HEK293 (cell line): ENCODE data around the gene TLE3.
"Not testable (repeated sequence)": the region's sequence is repeated elsewhere in the genome, so short reads cannot be mapped to it uniquely, and the experiment has no call there.

ENCODE experiments used
- CTCF ChIA-PET: fragments of 350-600 bp; formaldehyde crosslinking; extraction: SDS; loops from one replicate; lab custom pipeline; 2021; ENCODE audit warnings: antibody characterized with exemption; lab: Yijun Ruan, JAX
- POLR2A ChIA-PET: fragments of 300-600 bp; formaldehyde crosslinking; extraction: SDS; loops from one replicate; lab custom pipeline; 2020; ENCODE audit warnings: antibody characterized with exemption, inconsistent platforms; lab: Yijun Ruan, JAX
- H3K27ac ChIP-seq: fragments of 200-500 bp; sonication (Bioruptor generic); 2 replicates; pipeline ENCODE4 v1.5.1; 2014; ENCODE audit warnings: low read depth, low read length, control low read depth, inconsistent platforms; ENCODE audit errors: extremely low read depth
- H3K36me3 ChIP-seq, 2 experiments: fragments of 200-500 bp in 1 of 2; sonication (Bioruptor generic) in 1 of 2; 1 replicate in 1 of 2; 2 replicates in 1 of 2; pipeline ENCODE4 v1.5.1; 2014 to 2017; ENCODE audit warnings: inconsistent platforms in 2 of 2, low read length in 2 of 2; ENCODE audit not compliant: control insufficient read depth in 2 of 2, insufficient read depth in 1 of 2
- H3K4me1 ChIP-seq: fragments of 200-500 bp; sonication (Bioruptor generic); 2 replicates; pipeline ENCODE4 v1.5.1; 2014; ENCODE audit warnings: mild to moderate bottlenecking, low read length, inconsistent platforms; ENCODE audit not compliant: control insufficient read depth, insufficient read depth
- H3K4me3 ChIP-seq: 2 replicates; pipeline ENCODE4 v1.5.1; 2011; ENCODE audit warnings: low read depth, mild to moderate bottlenecking, control low read depth, low read length, moderate library complexity
- H3K9me3 ChIP-seq: fragments of 200-500 bp; sonication (Bioruptor generic); 2 replicates; pipeline ENCODE4 v1.5.1; 2014; ENCODE audit warnings: low read depth, low read length, inconsistent platforms; ENCODE audit not compliant: control insufficient read depth, insufficient read depth
- BCL11B ChIP-seq: fragments of 450-650 bp; formaldehyde crosslinking; IDR thresholded peaks from 2 replicates; pipeline ENCODE4 v1.5.1; 2016; ENCODE audit warnings: low read depth, missing biosample characterization, missing genetic modification characterization
- GLI2 ChIP-seq: fragments of 450-650 bp; formaldehyde crosslinking; IDR thresholded peaks from 2 replicates; pipeline ENCODE4; 2017; ENCODE audit warnings: missing biosample characterization, missing genetic modification characterization, low read depth, borderline replicate concordance
- GLIS1 ChIP-seq: fragments of 450-650 bp; formaldehyde crosslinking; IDR thresholded peaks from 2 replicates; pipeline ENCODE4 v1.5.1; 2016; ENCODE audit warnings: missing biosample characterization, missing genetic modification characterization
- SCRT1 ChIP-seq: fragments of 450-650 bp; formaldehyde crosslinking; IDR thresholded peaks from 2 replicates; pipeline ENCODE4 v1.5.1; 2016; ENCODE audit warnings: missing biosample characterization, missing genetic modification characterization, borderline replicate concordance
- SCRT2 ChIP-seq: fragments of 450-650 bp; formaldehyde crosslinking; IDR thresholded peaks from 2 replicates; pipeline ENCODE4 v1.5.1; 2016; ENCODE audit warnings: missing biosample characterization, missing genetic modification characterization
- ZFP3 ChIP-seq: fragments of 450-650 bp; formaldehyde crosslinking; IDR thresholded peaks from 2 replicates; pipeline ENCODE4 v1.5.1; 2016; ENCODE audit warnings: low read depth, missing biosample characterization, missing genetic modification characterization
- ZIC2 ChIP-seq: fragments of 450-650 bp; formaldehyde crosslinking; IDR thresholded peaks from 2 replicates; pipeline ENCODE4 v1.5.1; 2016; ENCODE audit warnings: missing biosample characterization, missing genetic modification characterization
- ZNF10 ChIP-seq: fragments of 450-650 bp; formaldehyde crosslinking; IDR thresholded peaks from 2 replicates; pipeline ENCODE4 v1.5.1; 2017; ENCODE audit warnings: missing biosample characterization, missing genetic modification characterization
- ZNF146 ChIP-seq: fragments of 450-650 bp; formaldehyde crosslinking; IDR thresholded peaks from 2 replicates; pipeline ENCODE4 v1.5.1; 2016; ENCODE audit warnings: missing biosample characterization, missing genetic modification characterization
- ZNF148 ChIP-seq: fragments of 450-650 bp; formaldehyde crosslinking; IDR thresholded peaks from 2 replicates; pipeline ENCODE4 v1.5.0; 2017; ENCODE audit warnings: missing biosample characterization, missing genetic modification characterization, borderline replicate concordance
- ZNF184 ChIP-seq: fragments of 450-650 bp; IDR thresholded peaks from 2 replicates; pipeline ENCODE4 v1.5.1; 2018; ENCODE audit warnings: missing biosample characterization, mild to moderate bottlenecking, missing genetic modification characterization
- ZNF223 ChIP-seq: fragments of 450-650 bp; formaldehyde crosslinking; IDR thresholded peaks from 2 replicates; pipeline ENCODE4 v1.5.1; 2016; ENCODE audit warnings: missing biosample characterization, missing genetic modification characterization
- ZNF23 ChIP-seq: fragments of 450-650 bp; formaldehyde crosslinking; IDR thresholded peaks from 2 replicates; pipeline ENCODE4 v1.5.1; 2016; ENCODE audit warnings: missing biosample characterization, missing genetic modification characterization, borderline replicate concordance
- ZNF248 ChIP-seq: fragments of 450-650 bp; formaldehyde crosslinking; IDR thresholded peaks from 2 replicates; pipeline ENCODE4 v1.5.1; 2017; ENCODE audit warnings: missing biosample characterization, missing genetic modification characterization
- ZNF394 ChIP-seq: fragments of 450-650 bp; formaldehyde crosslinking; IDR thresholded peaks from 2 replicates; pipeline ENCODE4 v1.5.1; 2016; ENCODE audit warnings: missing biosample characterization, missing genetic modification characterization, mild to moderate bottlenecking, moderate library complexity, borderline replicate concordance
- ZNF398 ChIP-seq: fragments of 450-650 bp; formaldehyde crosslinking; IDR thresholded peaks from 2 replicates; pipeline ENCODE4 v1.5.1; 2017; ENCODE audit warnings: missing biosample characterization, missing genetic modification characterization
- ZNF423 ChIP-seq: fragments of 450-650 bp; formaldehyde crosslinking; IDR thresholded peaks from 2 replicates; pipeline ENCODE4 v1.5.1; 2016; ENCODE audit warnings: missing biosample characterization, missing genetic modification characterization
- ZNF580 ChIP-seq: fragments of 450-650 bp; formaldehyde crosslinking; IDR thresholded peaks from 2 replicates; pipeline ENCODE4 v1.5.1; 2016; ENCODE audit warnings: missing biosample characterization, missing genetic modification characterization
- ZNF610 ChIP-seq: fragments of 450-650 bp; formaldehyde crosslinking; IDR thresholded peaks from 2 replicates; pipeline ENCODE4 v1.5.1; 2016; ENCODE audit warnings: missing biosample characterization, missing genetic modification characterization, borderline replicate concordance
- TF ChIP-seq, protein P1 (sequence below): fragments of 450-650 bp; formaldehyde crosslinking; IDR thresholded peaks from 2 replicates; pipeline ENCODE4 v1.5.1; 2016; ENCODE audit warnings: missing biosample characterization, missing genetic modification characterization

The TLE3 gene

DNA sequence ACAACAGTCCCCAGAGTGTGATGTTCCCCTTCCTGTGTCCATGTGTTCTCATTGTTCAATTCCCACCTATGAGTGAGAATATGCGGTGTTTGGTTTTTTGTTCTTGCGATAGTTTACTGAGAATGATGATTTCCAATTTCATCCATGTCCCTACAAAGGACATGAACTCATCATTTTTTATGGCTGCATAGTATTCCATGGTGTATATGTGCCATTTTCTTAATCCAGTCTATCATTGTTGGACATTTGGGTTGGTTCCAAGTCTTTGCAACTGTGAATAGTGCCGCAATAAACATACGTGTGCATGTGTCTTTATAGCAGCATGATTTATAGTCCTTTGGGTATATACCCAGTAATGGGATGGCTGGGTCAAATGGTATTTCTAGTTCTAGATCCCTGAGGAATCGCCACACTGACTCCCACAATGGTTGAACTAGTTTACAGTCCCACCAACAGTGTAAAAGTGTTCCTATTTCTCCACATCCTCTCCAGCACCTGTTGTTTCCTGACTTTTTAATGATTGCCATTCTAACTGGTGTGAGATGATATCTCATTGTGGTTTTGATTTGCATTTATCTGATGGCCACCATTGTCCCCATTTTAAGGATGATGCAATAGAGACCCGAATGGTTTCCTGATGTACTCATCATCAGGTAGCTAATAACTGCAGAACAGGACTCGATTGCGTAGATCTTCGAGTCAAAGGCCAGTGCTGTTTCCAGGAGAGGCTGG, 15.0 kb upstream of the TLE3 start:
- H3K9me3 ChIP-seq, H3K36me3 ChIP-seq, H3K27ac ChIP-seq, H3K4me1 ChIP-seq, H3K4me3 ChIP-seq: not testable (repeated sequence)
- CTCF ChIA-PET, result interaction anchor here (0.6 to 3.4 kb wide), 5 partner anchors 11 to 77 kb away, joined by 3 to 13 read pairs (median 4); no protein-coding TSS in a partner anchor
- POLR2A ChIA-PET, result interaction anchor here (1.5 to 4.2 kb wide), 2 partner anchors 12 to 32 kb away, joined by 6 to 134 read pairs; partner anchors contain the start of gene TLE3
- peak; percentile 54 for TF ChIP-seq SCRT1 (tag by site-specific recombination)
- peak; percentile 42; the same call in 1 of the 2 replicates for TF ChIP-seq ZNF580 (tag by site-specific recombination)
- peak; percentile 75 for TF ChIP-seq SCRT2 (tag by site-specific recombination)
- TF ChIP-seq ZNF146 (tag by site-specific recombination), result peak; percentile 97
- TF ChIP-seq ZNF184 (tag by site-specific recombination), result peak; percentile 86

GRCh38 chr15:70112074-70112395, 14.3 kb upstream of the TLE3 start:
- Histone ChIP-seq H3K9me3 (no peaks in the 10 kb centered on the region), H3K27ac (peak overlapping the region; percentile 77), H3K36me3 (no peaks in the 10 kb centered on the region), H3K4me3 (no peak overlapping the region)
- CTCF ChIA-PET, result interaction anchor here (0.6 to 3.4 kb wide), 4 partner anchors 11 to 635 kb away, joined by 3 to 13 read pairs (median 4); no protein-coding TSS in a partner anchor
- POLR2A ChIA-PET, result interaction anchor here (0.6 to 4.2 kb wide), 7 partner anchors 12 to 197 kb away, joined by 4 to 134 read pairs (median 6); partner anchors contain the start of gene TLE3
- TF ChIP-seq ZNF10 (tag by site-specific recombination), result no peak
- peak; percentile 2; the same call in 1 of the 2 replicates for TF ChIP-seq ZNF398 (tag by site-specific recombination)
- TF ChIP-seq, all 188 proteins: peak for 1
- H3K4me1 ChIP-seq, result peaks cover 4% of the 10 kb centered on the region

GRCh38 chr15:70111203-70112073, 13.7 kb upstream of the TLE3 start:
- peak overlapping the region; percentile 77 for H3K27ac ChIP-seq
- no peaks in the 10 kb centered on the region for H3K36me3 ChIP-seq
- ChIA-PET POLR2A (interaction anchor here (0.6 to 4.2 kb wide), 9 partner anchors 11 to 197 kb away, joined by 4 to 134 read pairs (median 5); partner anchors contain the start of gene TLE3), CTCF (interaction anchor here (0.6 to 3.4 kb wide), 8 partner anchors 10 to 647 kb away, joined by 3 to 13 read pairs (median 4); no protein-coding TSS in a partner anchor)
- no peak overlapping the region for H3K4me3 ChIP-seq
- no peaks in the 10 kb centered on the region for H3K9me3 ChIP-seq
- H3K4me1 ChIP-seq, result peaks cover 4% of the 10 kb centered on the region
- TF ChIP-seq ZNF184 (tag by site-specific recombination) (peak; percentile 93), ZFP3 (tag by site-specific recombination) (peak; percentile 38; the same call in 1 of the 2 replicates), ZNF248 (tag by site-specific recombination) (no peak), ZNF223 (tag by site-specific recombination) (no peak), GLIS1 (tag by site-specific recombination) (peak; percentile 96), ZNF23 (tag by site-specific recombination) (no peak), ZNF148 (tag by site-specific recombination) (no peak; the same call in 1 of the 2 replicates), ZNF10 (tag by site-specific recombination) (no peak), GLI2 (tag by site-specific recombination) (no peak), ZNF146 (tag by site-specific recombination) (0 out of 2 replicates have a peak, but pooled peaks have one; percentile 5), ZIC2 (tag by site-specific recombination) (0 out of 2 replicates have a peak, but pooled peaks have one; percentile 37), ZNF394 (tag by site-specific recombination) (peak; percentile 58; the same call in 1 of the 2 replicates), BCL11B (no peak), ZNF610 (no peak), ZNF423 (no peak)
- TF ChIP-seq, protein P1, sequence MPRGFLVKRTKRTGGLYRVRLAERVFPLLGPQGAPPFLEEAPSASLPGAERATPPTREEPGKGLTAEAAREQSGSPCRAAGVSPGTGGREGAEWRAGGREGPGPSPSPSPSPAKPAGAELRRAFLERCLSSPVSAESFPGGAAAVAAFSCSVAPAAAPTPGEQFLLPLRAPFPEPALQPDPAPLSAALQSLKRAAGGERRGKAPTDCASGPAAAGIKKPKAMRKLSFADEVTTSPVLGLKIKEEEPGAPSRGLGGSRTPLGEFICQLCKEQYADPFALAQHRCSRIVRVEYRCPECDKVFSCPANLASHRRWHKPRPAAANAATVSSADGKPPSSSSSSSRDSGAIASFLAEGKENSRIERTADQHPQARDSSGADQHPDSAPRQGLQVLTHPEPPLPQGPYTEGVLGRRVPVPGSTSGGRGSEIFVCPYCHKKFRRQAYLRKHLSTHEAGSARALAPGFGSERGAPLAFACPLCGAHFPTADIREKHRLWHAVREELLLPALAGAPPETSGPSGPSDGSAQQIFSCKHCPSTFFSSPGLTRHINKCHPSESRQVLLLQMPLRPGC (tag by site-specific recombination), result 0 out of 2 replicates have a peak, but pooled peaks have one; percentile 45
